GM19468 (cell line): ENCODE data around the gene KCNG4.

ENCODE experiments used
- ATAC-seq: cut with Tn5 transposase; IDR thresholded peaks from one replicate; pipeline ENCODE4 v1.9.1; 2021; ENCODE audit warnings: mild to moderate bottlenecking, moderate library complexity, moderate number of reproducible peaks; ENCODE audit not compliant: unreplicated experiment; ENCODE audit errors: extremely low read depth

KCNG4 gene

DNA sequence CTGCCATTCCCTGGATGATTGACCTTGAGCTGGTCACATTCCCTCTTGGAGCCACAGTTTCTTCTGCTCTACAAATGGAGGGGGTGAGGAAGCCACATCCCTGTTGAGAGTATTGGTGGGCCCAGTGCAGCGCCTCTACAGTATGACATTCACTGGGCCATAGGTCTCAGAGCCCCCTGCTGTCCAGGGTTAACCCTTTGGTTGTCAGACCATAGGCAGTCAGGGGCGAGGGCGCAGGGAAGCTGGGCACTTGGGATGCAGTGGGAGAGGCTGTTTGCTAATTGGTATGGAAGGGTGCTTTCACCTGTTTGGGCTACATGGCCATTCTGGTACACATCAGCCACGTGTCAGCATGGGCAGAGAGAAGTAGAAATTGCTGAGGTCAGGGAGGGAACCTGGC lies 27.6 kb upstream of the KCNG4 start:
- no peak for ATAC-seq

DNA sequence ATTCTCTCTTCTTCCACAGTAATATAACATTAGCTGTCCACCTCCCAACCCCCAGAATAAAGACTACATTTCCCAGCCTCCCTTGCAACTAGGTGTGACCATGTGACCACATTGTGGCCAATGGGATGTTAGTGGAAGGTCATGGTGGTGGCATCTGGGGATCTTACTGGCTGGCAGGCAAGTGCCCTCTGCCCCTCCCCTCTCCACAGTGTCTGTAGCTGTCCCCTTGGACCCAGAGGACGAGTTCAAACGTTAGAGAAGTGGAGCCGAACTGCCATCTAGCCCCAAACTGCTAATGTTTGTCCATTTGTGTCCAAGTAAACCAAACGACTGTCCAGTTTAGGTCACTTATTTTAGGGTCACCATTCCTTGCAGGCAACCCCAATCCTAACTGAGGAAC lies 26.6 kb upstream of the KCNG4 start:
- ATAC-seq = no peak

DNA sequence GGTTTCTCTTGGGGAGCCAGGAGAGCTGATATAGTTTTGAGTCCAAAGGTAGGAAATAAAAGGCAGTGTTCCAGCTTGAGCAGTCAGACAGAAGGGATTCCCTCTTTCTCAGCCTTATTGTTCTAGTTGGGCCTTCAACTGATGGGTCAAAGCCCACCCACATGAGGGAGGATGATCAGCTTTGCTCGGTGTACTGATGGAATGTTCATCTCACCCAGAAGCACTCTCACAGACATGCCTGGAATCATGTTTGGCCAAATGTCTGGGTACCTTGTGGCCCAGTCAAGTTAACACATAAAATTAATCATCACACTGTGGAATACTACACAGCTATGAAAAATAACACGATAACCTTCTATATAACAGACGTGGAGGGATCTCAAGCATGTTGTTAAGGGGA lies 23.1 kb upstream of the KCNG4 start:
- no peak for ATAC-seq

DNA sequence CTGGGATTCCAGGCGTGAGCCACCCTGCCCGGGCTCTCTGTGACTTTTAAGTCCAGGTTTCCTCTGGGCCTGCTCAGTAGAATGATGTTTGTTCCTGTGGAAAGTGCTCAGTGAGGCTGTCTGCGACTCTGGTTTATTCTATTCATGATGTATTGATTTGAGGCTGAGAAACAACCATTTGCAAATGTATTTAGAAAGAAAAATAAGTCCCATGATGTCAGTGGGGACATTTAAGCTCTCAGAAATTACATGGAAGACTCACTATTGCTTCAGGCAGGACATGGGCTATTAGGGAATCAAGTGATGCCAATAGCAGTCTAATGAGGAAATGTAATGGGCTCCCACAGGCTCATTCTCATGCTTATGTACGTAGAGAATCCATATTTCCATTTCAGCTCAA lies 22.2 kb upstream of the KCNG4 start:
- ATAC-seq = no peak

DNA sequence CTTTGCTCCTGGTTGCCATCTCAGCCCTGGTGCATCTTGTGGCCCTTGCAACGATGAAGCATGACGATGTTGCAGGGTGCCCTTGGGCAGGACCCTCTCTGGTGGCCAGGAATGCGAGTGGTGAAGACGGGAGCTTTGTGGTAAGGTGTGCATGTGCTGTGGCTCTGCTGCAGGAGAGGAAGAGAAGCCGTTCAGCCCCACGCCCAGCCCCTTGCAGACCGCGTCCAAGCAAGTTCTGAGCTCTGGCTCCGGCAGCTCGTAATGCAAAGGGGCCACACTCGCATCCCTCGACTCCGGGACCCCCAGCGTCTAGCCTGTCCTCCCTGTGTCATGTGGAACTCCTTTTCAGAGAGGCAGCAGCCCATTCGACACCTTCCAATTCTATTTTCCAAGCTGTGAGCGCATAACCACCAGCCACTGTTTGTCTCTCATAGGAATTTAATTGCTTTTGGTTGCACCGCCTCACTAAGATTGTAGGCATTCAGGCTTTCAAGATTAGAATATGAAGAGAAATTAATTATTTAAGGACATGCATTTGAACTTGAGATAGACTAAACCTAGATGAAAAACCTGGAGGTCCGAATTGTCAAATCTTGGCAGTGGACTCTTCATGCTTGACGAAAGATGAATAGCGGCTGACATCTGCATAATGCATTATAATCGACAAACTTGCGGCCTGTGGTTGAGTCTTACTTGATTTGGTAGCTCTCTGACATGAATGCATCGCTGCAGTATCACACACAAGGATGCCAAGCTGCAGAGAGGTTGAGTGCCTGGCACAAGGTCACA lies 21.1 kb upstream of the KCNG4 start:
- no peak for ATAC-seq

DNA sequence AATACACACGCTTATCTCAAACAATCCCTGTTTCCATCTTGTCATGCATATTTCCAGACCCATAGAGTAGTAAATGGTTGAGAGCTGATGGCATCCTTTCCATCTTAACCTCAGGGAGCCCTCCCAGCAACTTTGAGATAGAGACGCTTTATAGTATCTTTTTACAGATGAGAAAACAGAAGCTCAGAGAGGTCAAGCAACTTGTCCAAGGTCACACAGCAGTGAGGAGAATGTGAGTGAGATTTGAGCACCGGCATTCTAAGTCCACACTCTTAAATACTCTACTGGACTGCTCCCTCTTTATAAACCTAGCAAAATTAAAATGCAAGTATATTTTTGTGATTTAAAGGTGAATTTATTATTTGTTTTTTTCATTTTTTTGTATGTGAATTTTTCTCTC lies 19.9 kb upstream of the KCNG4 start:
- ATAC-seq = no peak

DNA sequence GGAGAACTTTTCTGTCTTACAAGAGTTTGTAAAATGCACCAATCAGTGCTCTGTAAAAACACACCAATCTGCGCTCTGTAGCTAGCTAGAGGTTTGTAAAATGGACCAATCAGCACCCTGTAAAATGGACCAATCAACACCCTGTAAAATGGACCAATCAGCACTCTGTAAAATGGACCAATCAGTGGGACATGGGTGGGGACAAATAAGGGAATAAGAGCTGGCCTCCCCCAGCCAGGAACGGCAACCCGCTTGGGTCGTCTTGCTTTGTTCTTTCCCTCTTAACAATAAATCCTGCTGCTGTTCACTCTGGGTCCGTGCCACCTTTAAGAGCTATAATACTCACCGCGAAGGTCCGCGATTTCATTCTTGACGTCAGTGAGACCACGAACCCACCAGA lies 18.5 kb upstream of the KCNG4 start:
- no peak for ATAC-seq

DNA sequence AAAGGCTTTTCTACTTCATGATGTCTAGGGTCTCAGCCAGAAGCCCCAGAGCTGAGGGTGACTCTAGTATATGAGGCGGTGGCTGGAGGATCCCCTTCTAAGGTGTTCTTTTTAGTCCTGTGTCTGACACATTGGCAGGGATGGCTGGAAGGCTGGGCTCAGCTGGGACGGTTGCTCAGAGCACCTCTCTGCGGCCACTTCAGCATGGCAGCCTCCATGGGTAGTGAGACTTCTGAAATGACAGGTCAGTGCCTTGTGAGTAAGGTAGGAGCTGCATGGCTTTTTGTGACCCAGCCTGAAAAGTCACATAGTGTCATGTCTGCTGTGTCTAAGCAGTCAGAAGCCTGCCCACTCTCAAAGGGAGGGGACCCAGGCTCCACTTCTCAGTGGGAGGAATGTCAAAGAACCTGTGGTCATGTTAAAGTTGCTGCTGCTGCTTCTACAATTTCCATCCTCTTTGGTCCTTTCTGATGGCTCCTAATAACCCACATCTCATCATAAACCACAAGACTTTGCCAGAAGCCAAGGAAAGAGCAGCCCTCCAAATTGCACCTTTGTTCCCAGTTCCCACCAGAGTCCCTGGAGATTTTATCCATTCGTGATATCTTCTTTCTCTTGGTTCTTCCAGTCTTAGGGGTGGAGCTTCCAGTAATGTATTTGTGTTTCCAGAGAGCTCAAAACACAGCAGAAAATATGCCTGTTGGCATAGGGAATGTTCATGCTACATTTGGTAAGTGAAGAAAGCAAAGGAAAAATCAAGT lies 15.4 kb upstream of the KCNG4 start:
- no peak for ATAC-seq

DNA sequence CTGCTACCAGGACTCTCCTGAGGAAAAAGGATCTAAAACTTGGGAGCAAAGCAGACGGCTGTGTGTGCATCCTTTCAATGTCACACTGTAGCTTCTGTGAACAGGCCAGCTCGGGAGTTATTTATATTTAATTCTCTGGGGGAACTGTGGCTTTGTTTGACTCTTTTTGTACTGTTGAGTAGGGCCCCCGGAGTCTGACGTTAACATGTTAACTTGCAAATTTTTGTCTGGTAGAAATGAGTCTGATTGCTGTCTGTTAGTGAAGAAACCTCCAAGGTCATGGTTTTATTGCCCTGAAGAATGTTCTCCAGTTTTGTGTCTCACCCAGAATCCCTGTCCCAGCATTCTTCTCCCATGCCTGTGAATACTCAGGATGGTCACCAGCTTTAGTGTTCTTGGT lies 14.2 kb upstream of the KCNG4 start:
- no peak for ATAC-seq

DNA sequence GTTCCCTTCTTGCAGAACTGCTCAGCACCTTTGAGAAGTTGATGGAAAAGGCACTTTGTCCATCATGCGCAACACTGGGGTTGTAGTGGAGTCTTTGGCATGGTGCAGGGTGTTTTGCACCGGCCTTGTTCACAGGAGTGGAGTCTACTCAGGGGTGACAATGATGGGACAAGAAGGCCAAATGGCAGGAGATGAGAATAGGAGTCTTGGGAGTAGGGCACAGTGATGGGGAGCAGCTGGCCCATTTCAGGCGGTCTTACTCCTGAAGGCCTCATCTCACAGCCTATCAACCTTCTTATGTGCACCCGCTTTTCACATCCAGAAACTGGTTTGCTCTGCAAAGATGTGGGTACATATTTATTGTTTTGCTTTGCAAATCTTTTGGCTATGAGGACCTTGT lies 13.4 kb upstream of the KCNG4 start:
- no peak for ATAC-seq

DNA sequence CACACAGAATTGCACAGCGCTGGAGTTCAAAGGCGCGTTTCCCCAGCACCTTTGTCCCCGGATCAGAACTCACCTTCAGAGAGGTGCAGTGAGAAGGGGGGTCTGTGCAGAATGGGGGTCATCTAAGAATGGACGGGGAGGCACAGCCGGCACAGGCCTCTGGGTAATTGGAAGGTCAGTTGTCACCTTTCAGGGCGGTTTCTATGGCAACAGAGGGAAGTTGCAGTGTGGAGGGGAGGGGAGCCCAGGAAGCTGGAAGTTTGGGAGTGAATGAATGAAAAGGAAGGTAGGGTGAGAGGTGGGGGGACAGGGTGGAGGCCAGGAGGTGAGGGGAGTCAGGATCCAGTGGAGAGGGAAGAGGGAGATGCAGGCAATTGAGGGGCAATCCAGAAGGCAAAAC lies 12.4 kb upstream of the KCNG4 start:
- no peak for ATAC-seq

DNA sequence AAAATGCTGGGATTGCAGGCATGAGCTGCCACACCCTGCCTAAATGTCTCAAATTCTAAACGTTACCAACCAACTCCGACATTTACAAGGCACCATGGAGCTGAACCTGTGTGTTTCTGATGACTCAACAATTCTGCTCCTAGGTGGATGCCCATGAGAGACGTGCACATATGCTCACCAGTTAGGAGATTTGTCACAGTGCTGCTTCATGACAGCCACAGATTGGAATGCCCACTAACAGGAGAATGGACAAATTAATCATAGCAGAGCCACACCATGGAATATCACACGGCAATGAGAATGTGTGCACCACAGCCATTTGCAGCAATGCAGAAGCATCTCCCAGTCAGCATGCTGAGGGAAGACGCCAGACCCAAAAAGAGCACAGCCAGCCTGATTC lies 8.0 kb upstream of the KCNG4 start:
- ATAC-seq = no peak

DNA sequence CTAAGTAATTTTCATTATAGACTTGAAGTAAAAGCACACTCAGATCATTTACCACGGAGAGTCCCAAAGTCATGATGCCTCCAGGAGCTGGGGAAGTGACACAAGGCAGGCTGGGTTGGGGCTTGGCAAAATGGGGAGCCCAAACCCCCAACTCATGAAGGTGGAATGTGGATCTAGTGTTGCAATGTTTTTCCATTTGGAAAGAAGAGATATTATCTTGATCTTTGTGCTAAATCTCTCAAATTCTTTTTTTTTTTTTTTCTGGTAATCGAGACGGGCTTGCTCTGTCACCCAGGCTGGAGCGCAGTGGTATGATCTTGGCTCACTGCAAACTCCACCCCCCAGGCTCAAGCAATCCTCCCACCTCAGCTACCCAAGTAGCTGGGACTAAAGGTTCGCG lies 7.5 kb upstream of the KCNG4 start:
- ATAC-seq = no peak

DNA sequence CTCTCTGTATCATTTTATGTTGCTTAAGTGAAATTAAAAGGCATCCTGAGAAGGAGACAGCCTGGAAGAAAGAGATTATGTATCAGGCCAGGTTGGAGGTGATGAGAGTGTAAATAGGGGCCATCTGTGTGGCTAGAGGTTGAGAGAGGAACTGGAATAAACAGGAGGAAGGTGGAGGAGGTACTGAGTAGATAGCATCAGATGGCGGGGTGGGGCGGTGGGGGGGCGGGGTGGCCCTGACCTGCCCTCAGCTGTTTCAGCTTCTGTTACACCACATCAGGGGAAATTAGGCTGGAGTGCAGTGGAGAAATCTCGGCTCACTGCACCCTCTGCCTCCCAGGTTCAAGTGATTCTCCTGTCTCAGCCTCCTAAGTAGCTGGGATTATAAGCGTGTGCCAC lies 6.9 kb upstream of the KCNG4 start:
- ATAC-seq = no peak

DNA sequence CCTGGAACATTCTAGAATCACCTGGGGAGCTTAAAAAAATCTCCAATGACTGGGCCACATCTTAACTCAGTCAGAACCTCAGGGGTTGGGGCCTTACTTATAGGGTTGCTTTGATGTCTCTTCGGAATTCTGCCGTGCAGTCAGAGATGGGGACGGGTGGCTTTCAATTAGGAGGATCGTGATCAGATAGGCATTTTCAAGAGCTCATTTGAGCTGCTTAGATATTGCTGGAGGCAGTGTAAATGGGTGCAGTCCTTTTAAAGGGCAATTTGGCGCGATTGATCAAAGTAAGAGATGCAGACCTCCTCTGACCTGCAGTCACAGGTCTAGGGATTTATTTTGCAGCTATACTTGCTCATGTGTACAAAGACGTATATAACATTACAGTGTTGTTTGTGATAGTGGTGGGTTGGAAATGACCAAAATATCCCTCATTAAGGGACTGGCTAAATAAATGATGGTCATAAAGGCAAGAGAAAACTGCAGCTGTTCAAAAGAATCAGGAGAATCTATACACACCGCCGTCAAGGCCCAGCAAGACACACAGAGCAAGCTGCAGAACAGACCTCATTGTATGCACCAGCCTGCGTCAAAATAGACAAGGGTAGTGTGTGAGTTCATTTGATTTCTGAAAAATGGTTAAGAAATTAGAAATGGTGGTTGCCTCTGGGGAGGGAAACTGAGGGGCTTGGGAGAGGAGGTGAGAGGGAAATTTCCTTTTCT lies 6.3 kb upstream of the KCNG4 start:
- ATAC-seq = no peak

DNA sequence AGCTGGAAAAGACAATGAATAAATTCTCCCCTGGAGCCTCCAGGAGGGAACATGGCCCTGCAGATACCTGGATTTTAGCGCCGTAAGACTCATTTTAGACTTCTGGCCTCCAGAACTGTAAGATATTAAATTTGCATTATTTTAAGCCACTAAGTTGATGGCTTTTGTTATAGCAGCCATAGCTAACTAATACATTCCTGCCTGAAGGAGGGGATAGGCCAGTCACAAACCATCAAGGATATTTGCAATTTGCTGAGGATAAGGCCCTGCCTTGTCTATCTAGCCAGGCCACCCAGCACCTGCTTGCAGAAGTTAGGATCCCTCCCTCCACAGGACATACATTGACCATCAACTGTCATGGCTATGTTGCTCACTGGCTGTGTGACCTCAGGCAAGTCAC lies 4.9 kb upstream of the KCNG4 start:
- ATAC-seq = no peak

DNA sequence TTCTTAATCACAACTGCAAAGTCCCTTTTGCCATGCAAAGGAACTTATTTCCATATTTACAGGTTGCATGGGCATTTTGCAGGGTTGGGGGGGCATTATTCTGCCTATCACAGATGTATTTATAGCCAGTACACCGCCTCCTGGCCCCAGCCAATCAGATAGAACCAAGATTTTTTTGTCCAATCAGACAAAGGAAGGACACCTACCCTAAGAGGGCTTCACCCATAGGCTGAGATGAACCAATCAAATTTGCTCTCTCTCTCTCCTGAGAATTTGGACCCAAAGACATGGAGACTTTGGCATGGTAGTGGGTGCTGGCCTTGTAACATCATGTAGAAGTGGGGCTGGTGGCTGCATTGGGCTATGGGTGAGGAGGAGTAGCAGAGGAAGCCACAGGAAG lies 3.9 kb upstream of the KCNG4 start:
- no peak for ATAC-seq

DNA sequence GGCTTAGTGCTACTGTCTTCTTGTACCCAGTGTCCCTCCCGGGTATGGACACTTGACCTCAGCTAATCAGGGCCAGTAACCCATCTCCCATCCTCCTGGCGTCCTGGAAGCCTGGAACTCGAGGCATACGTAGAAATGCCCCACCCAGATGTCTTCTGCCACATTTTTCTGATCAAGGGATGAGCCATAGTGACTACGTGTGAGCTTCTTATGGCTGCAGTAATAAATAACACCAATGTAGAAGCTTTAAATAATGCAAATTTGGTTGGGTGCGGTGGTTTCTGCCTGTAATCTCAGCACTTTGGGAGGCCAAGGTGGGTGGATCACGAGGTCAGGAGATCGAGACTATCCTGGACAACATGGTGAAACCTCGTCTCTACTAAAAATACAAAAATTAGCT lies 3.0 kb upstream of the KCNG4 start:
- no peak for ATAC-seq

DNA sequence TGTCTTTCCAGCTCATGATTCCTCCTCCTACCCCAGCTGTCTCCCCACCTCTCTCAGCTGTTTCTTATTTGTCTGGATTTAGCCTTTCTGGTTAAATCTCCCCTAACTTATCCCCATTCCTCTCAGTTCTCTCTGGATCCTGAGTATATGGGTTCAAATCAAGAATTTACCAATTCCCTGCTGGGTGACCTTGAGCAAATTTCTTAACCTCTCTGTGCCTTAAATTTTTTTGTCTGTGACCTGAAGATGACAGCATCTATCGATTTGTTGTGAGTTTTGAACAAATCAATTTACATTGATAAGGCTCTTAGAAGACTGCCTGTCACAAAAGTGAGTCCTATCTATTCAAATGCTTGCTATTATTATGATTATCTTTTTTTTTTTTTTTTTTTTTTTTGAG lies 2.0 kb upstream of the KCNG4 start:
- no peak for ATAC-seq

DNA sequence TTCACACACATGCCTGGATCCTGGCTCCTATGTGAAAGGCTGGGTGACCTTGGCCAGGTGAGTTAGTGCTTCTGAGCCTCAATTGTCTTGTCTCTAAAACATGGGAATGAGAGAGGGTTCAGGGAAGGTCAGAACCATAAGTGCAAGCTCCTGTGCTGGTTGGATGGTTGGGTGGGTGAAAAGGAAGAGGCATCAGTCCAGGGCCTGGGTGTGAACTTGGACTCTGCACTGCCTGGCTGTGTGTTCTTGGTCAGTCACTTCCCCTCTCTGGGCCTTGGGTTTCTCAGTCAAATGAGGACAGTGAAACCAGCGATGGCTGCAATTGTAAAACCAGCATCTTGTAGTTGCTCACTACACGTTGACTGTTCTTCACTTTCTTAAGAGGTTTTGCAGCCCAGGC lies 643 bp upstream of the KCNG4 start:
- no peak for ATAC-seq

DNA sequence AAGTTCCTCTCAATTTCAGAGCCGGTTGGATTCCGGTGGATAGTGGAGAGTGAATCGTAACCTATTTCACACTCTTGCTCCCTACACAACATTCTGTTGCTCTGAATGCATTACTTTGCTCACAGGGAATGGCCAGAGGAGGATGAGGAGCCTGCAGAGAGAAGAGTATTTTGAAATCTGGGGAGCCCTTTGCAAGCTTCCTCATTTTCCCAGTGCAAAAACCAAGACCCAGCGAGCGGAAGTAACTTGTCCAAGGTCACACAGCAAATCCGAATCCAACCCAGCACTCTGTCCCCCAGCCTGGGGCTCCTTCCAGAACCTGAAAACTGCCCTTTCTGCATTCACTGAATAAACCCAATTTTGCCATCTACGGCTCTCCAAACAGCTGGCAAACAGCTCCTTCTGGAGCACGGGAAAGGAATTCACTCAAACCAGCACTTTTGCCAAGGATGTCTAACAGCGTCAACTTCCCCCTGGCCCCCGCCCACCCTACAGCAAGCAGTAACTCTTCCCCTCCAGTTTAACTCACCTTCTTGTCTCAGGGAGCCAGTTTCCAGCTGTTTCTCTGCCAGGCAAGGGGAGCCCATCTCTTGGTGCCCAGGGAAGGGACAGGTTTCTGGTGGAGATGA lies 557 bp downstream of the KCNG4 start:
- no peak for ATAC-seq
